K562 (cell line): ENCODE measurements around the gene NCOA1. TPM values are rescaled to one million over a fixed set of nuclear protein-coding genes. Genes with fewer than 3 reads are reported as not detected.

Source experiments
- ARID1B ChIP-seq: fragments of 450-650 bp; IDR thresholded peaks from 2 replicates; pipeline ENCODE4 v1.6.1; 2016; ENCODE audit warnings: antibody characterized with exemption, mild to moderate bottlenecking, inconsistent platforms
- FOXK2 ChIP-seq, 2 experiments: fragments of 450-650 bp; IDR thresholded peaks in 1 of 2; conservative IDR thresholded peaks in 1 of 2; 2 replicates each; pipeline ENCODE4 v1.6.1; 2016; ENCODE audit warnings: low read depth in 2 of 2, mild to moderate bottlenecking in 1 of 2
- IRF9 ChIP-seq: fragments of 450-650 bp; IDR thresholded peaks from 2 replicates; pipeline ENCODE4 v1.6.1; 2016; ENCODE audit warnings: missing biosample characterization, missing genetic modification characterization
- KLF10 ChIP-seq: fragments of 250-450 bp; sonication (Bioruptor Pico); IDR thresholded peaks from 2 replicates; pipeline ENCODE4 v1.6.1; 2021; ENCODE audit warnings: matching md5 sums
- MTA2 ChIP-seq: fragments of 450-650 bp; IDR thresholded peaks from 2 replicates; pipeline ENCODE4 v1.6.1; 2016; ENCODE audit warnings: low read depth
- NRF1 ChIP-seq, 2 experiments: fragments of 450-650 bp; IDR thresholded peaks in 1 of 2; conservative IDR thresholded peaks in 1 of 2; 2 replicates each; pipeline ENCODE4 v1.6.1; 2014; ENCODE audit warnings: mild to moderate bottlenecking in 2 of 2
- TFAP4 ChIP-seq: sonication (generic); formaldehyde crosslinking; IDR thresholded peaks from 2 replicates; pipeline ENCODE4 v1.8.0; 2022; ENCODE audit warnings: missing genetic modification reagents, mild to moderate bottlenecking, moderate library complexity, borderline replicate concordance
- UBTF ChIP-seq, 2 experiments: IDR thresholded peaks; 2 replicates each; pipeline ENCODE4 v1.6.1; 2012; ENCODE audit warnings: improper control_type of control experiment in 2 of 2, low read depth in 2 of 2, low read length in 2 of 2, borderline replicate concordance in 1 of 2
- ZBTB49 ChIP-seq: sonication (generic); formaldehyde crosslinking; IDR thresholded peaks from 2 replicates; pipeline ENCODE4 v1.8.0; 2022; ENCODE audit warnings: missing genetic modification reagents, mild to moderate bottlenecking, borderline replicate concordance
- ZNF133 ChIP-seq: fragments of 250-450 bp; sonication (Bioruptor Pico); IDR thresholded peaks from 2 replicates; pipeline ENCODE4 v1.4.0; 2020; ENCODE audit warnings: mild to moderate bottlenecking
- ZNF436 ChIP-seq: fragments of 250-450, 450-650 bp; sonication (Bioruptor Pico); formaldehyde crosslinking; IDR thresholded peaks from 2 replicates; pipeline ENCODE4 v1.7.0; 2020; ENCODE audit warnings: mild to moderate bottlenecking
- polyA plus RNA-seq, 8 experiments: library from polyadenylated mRNA; depleted of rRNA in 4 of 8; stranded (reverse) in 5 of 8; unstranded in 3 of 8; fragments of >200 nt; fragmentation: Nextera tagmentation in 2 of 8; fragmentation: Illumina TruSeq in 1 of 8; extraction: Ambion mirVana in 2 of 8; extraction: Trizol in 1 of 8; gene quantifications; 2 replicates each; pipeline versions ENCODE4 v1.2.1 to v1.2.3, GENCODE V29; 2011 to 2014; ENCODE audit warnings: inconsistent platforms in 1 of 8, missing spikeins in 1 of 8
- total RNA-seq, 7 experiments: library from RNA; depleted of rRNA in 6 of 7; stranded (reverse); fragments of >200 nt in 6 of 7; fragmentation: Illumina TruSeq in 2 of 7; extraction: Trizol in 2 of 7; gene quantifications; 2 replicates each; pipeline versions ENCODE4 v1.2.1 to v1.2.3, GENCODE V29; 2011 to 2021; ENCODE audit warnings: low replicate concordance in 1 of 7
- TF ChIP-seq, protein P1 (sequence below): sonication (generic); formaldehyde crosslinking; IDR thresholded peaks from 2 replicates; pipeline ENCODE4 v1.8.0; 2023; ENCODE audit warnings: mild to moderate bottlenecking, missing genetic modification reagents
- TF ChIP-seq, protein P2 (sequence below): fragments of 250-450 bp; sonication (Bioruptor Pico); IDR thresholded peaks from 2 replicates; pipeline ENCODE4 v1.8.0; 2022; ENCODE audit warnings: inconsistent platforms
- TF ChIP-seq, protein P3 (sequence below): fragments of 150-350 bp; conservative IDR thresholded peaks from 2 replicates; pipeline ENCODE4 v1.6.1; 2014; ENCODE audit warnings: low read length

NCOA1 gene
- total and polyA plus RNA-seq, 9 of the 15 experiments (the other 6 are each of a cell fraction or from before 2014, with no cell fraction given) = 4.9 to 25.7 (median 17.0) TPM

DNA sequence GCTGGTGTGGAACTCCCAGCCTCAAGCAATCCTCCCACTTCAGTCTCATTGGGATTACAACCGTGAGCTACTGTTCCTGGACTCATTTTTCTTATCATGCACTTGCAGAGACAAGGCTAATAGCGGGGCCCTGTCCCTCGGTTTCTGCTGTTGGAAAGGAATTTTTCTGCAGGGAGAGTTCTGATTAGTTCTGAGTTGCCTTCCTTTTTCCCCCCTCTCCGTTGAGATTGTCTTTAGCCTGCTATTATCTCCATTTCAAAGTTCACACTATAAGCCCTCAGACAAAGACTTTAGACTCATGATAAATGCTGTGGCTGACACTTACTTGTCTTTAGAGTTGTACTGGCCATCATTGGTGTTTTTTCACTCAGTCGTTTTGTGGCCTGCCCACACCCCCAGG lies 97.2 kb downstream of the NCOA1 start (continued):
- TF ChIP-seq ZNF436 (no peak), ZBTB49 (CRISPR knock-in tag) (no peak), NRF1 (conservative IDR thresholded peaks at IDR 0.05 in 1 of 2, IDR thresholded peaks at IDR 0.05 in 1 of 2) (no peak), ZNF133 (CRISPR knock-in tag) (no peak), UBTF (IDR thresholded peaks at IDR 0.05; ENCODE audit: borderline replicate concordance in 1 of 2, low read depth in 2 of 2, low read length in 2 of 2) (no peak), FOXK2 (conservative IDR thresholded peaks at IDR 0.05 in 1 of 2, IDR thresholded peaks at IDR 0.05 in 1 of 2; ENCODE audit: low read depth in 2 of 2) (no peak), TFAP4 (no peak), ARID1B (peak; percentile 64), MTA2 (peak; percentile 45; the same call in 1 of the 2 replicates), KLF10 (CRISPR knock-in tag) (no peak), IRF9 (tag) (no peak)
- TF ChIP-seq, protein P1, sequence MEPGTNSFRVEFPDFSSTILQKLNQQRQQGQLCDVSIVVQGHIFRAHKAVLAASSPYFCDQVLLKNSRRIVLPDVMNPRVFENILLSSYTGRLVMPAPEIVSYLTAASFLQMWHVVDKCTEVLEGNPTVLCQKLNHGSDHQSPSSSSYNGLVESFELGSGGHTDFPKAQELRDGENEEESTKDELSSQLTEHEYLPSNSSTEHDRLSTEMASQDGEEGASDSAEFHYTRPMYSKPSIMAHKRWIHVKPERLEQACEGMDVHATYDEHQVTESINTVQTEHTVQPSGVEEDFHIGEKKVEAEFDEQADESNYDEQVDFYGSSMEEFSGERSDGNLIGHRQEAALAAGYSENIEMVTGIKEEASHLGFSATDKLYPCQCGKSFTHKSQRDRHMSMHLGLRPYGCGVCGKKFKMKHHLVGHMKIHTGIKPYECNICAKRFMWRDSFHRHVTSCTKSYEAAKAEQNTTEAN (CRISPR knock-in tag) = no peak
- TF ChIP-seq, protein P2, sequence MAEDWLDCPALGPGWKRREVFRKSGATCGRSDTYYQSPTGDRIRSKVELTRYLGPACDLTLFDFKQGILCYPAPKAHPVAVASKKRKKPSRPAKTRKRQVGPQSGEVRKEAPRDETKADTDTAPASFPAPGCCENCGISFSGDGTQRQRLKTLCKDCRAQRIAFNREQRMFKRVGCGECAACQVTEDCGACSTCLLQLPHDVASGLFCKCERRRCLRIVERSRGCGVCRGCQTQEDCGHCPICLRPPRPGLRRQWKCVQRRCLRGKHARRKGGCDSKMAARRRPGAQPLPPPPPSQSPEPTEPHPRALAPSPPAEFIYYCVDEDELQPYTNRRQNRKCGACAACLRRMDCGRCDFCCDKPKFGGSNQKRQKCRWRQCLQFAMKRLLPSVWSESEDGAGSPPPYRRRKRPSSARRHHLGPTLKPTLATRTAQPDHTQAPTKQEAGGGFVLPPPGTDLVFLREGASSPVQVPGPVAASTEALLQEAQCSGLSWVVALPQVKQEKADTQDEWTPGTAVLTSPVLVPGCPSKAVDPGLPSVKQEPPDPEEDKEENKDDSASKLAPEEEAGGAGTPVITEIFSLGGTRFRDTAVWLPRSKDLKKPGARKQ = no peak
- TF ChIP-seq, protein P3, sequence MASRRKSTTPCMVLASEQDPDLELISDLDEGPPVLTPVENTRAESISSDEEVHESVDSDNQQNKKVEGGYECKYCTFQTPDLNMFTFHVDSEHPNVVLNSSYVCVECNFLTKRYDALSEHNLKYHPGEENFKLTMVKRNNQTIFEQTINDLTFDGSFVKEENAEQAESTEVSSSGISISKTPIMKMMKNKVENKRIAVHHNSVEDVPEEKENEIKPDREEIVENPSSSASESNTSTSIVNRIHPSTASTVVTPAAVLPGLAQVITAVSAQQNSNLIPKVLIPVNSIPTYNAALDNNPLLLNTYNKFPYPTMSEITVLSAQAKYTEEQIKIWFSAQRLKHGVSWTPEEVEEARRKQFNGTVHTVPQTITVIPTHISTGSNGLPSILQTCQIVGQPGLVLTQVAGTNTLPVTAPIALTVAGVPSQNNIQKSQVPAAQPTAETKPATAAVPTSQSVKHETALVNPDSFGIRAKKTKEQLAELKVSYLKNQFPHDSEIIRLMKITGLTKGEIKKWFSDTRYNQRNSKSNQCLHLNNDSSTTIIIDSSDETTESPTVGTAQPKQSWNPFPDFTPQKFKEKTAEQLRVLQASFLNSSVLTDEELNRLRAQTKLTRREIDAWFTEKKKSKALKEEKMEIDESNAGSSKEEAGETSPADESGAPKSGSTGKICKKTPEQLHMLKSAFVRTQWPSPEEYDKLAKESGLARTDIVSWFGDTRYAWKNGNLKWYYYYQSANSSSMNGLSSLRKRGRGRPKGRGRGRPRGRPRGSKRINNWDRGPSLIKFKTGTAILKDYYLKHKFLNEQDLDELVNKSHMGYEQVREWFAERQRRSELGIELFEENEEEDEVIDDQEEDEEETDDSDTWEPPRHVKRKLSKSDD = no peak
